ENCODE measurements around the gene SCFD2. TPM values are rescaled to one million over a fixed set of nuclear protein-coding genes. Genes with fewer than 3 reads are reported as not detected.

Gene SCFD2
- total and polyA plus RNA-seq, 9 donors: 9.4 to 14.8 (median 11.3) TPM

DNA sequence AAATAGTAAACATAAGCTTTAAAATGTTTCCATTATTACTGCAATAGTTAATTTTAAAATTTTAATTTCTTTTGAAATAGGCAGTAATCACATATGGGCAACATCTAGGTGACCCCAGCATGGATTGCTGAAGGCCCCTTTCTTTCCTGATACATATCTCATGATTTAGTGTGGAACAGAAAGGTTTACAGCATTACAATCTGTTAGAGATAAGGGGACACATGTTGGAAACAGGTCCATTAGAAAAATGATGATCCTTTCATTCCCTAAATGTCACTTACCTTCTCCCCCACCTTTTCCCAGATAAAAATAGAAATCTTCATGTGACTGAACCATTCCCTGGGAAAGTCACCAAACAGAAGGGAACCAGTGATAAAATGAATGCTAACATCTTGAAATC is 413.3 kb downstream of the SCFD2 start:
- Histone ChIP-seq H3K4me1 (ENCODE audit: control insufficient read depth, insufficient read depth, low read length) (peaks cover 28% of the 10 kb centered on the region), H3K36me3 (ENCODE audit: control insufficient read depth, insufficient read depth, low read length) (no peaks in the 10 kb centered on the region), H3K4me3 (ENCODE audit: low read length) (no peak overlapping the region), H3K27me3 (ENCODE audit: control insufficient read depth, insufficient read depth, low read length) (no peaks in the 10 kb centered on the region), H3K9me3 (replicated peaks; ENCODE audit: control insufficient read depth, low read depth, low read length) (no peaks in the 10 kb centered on the region), H3K27ac (ENCODE audit: low read length) (no peak overlapping the region)
- DNase-seq: no peak

DNA sequence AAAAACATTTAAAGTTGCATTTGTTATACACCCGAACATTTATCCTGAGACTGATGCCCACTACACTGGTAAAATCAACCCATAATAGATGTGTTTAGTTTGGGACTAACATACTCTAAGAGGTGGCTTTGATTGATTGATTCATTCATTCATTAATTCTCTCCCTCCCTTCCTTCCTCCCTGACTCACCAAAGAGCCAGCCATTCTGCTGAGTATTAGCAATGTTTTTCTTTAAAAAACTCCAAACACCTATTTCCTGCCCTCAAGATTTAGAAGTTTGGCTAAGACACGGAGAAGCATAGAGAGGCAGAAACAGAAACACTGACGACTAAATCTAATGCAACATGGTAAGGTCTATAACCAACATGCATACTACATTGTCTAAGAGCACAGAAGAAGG is 414.8 kb downstream of the SCFD2 start:
- no peaks in the 10 kb centered on the region for H3K9me3 ChIP-seq (replicated peaks; ENCODE audit: control insufficient read depth, low read depth, low read length)
- peaks cover 18% of the 10 kb centered on the region for H3K4me1 ChIP-seq (ENCODE audit: control insufficient read depth, insufficient read depth, low read length)
- no peak overlapping the region for H3K4me3 ChIP-seq (ENCODE audit: low read length)
- no CpG with 5 or more reads among the region's 3 CpGs for WGBS (ENCODE audit: insufficient coverage)
- H3K27me3 ChIP-seq (ENCODE audit: control insufficient read depth, insufficient read depth, low read length): no peaks in the 10 kb centered on the region
- no peak for DNase-seq
- H3K36me3 ChIP-seq (ENCODE audit: control insufficient read depth, insufficient read depth, low read length): no peaks in the 10 kb centered on the region
- H3K27ac ChIP-seq (ENCODE audit: low read length): no peak overlapping the region

DNA sequence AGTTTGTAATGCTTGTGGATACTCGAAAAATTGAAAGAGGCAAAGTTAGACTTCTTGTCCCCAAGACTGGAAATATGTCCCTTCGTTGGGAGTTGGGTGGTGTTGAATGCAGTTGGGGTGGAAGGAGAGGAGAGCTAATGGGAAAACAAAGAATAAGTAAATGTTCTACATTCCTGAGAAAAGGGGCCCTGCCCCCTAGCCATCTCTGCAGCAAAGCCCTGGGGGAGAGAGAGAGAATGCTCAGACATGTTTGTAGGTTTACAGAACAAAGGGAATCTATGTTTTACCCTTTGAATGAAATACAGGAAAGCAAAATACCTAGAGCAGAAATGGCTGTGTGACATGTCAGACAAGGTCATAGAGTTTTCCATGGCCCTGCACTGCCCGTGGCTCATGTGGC is 415.6 kb downstream of the SCFD2 start:
- Histone ChIP-seq H3K9me3 (replicated peaks; ENCODE audit: control insufficient read depth, low read depth, low read length) (no peaks in the 10 kb centered on the region), H3K36me3 (ENCODE audit: control insufficient read depth, insufficient read depth, low read length) (no peaks in the 10 kb centered on the region), H3K4me1 (ENCODE audit: control insufficient read depth, insufficient read depth, low read length) (peaks cover 18% of the 10 kb centered on the region), H3K4me3 (ENCODE audit: low read length) (no peak overlapping the region), H3K27me3 (ENCODE audit: control insufficient read depth, insufficient read depth, low read length) (no peaks in the 10 kb centered on the region), H3K27ac (ENCODE audit: low read length) (no peak overlapping the region)
- DNase-seq: no peak
- 69% methylated on average over 2 of the region's 3 CpGs for WGBS (ENCODE audit: insufficient coverage)

DNA sequence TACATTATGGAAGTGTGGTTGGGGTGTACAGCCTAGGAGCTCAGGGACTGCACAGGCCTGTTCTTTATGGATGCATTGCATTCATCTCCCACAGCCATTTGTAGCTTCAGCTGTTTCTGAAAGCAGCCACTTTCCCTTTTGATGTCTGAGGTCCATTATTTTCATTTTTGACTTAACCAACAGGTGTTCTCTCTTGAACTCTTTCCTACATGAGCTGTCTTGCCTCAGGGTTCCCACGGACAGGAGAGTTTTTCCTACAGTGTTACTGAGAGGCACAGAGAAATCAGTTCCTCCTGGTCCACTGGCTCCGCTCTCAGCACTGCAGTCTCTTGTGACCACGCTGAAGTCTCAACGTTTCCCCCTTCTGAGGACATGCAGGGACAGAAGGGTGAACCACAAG is 416.5 kb downstream of the SCFD2 start:
- Histone ChIP-seq H3K36me3 (ENCODE audit: control insufficient read depth, insufficient read depth, low read length) (no peaks in the 10 kb centered on the region), H3K27ac (ENCODE audit: low read length) (no peak overlapping the region), H3K4me1 (ENCODE audit: control insufficient read depth, insufficient read depth, low read length) (peaks cover 18% of the 10 kb centered on the region), H3K27me3 (ENCODE audit: control insufficient read depth, insufficient read depth, low read length) (no peaks in the 10 kb centered on the region), H3K4me3 (ENCODE audit: low read length) (no peak overlapping the region), H3K9me3 (replicated peaks; ENCODE audit: control insufficient read depth, low read depth, low read length) (no peaks in the 10 kb centered on the region)
- no peak for DNase-seq
- whole genome bisulfite sequencing (ENCODE audit: insufficient coverage): 59% methylated on average over 2 of the region's 4 CpGs

DNA sequence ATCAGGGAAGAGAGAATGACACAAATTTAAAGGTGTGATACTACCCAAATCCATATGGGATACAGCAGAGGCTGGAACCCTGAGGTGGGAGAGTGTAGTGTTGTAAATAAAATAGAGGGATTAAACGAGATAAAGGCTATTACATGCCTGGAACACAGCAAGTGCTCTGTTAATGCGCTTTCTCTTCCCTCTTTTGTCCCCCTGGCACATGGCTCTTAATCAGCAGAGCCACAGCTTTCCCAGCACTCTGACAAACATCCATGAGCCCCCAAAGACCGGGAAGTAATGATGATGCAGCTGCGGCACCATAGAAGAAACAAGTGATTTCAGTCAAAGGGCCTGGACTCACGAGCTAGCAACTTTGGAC is 417.8 kb downstream of the SCFD2 start:
- no peak for DNase-seq
- 83% methylated on average over 4 of the region's 5 CpGs for WGBS (ENCODE audit: insufficient coverage)
- Histone ChIP-seq H3K27ac (ENCODE audit: low read length) (no peak overlapping the region), H3K36me3 (ENCODE audit: control insufficient read depth, insufficient read depth, low read length) (no peaks in the 10 kb centered on the region), H3K4me3 (ENCODE audit: low read length) (no peak overlapping the region), H3K4me1 (ENCODE audit: control insufficient read depth, insufficient read depth, low read length) (peaks cover 24% of the 10 kb centered on the region), H3K9me3 (replicated peaks; ENCODE audit: control insufficient read depth, low read depth, low read length) (no peaks in the 10 kb centered on the region), H3K27me3 (ENCODE audit: control insufficient read depth, insufficient read depth, low read length) (no peaks in the 10 kb centered on the region)

DNA sequence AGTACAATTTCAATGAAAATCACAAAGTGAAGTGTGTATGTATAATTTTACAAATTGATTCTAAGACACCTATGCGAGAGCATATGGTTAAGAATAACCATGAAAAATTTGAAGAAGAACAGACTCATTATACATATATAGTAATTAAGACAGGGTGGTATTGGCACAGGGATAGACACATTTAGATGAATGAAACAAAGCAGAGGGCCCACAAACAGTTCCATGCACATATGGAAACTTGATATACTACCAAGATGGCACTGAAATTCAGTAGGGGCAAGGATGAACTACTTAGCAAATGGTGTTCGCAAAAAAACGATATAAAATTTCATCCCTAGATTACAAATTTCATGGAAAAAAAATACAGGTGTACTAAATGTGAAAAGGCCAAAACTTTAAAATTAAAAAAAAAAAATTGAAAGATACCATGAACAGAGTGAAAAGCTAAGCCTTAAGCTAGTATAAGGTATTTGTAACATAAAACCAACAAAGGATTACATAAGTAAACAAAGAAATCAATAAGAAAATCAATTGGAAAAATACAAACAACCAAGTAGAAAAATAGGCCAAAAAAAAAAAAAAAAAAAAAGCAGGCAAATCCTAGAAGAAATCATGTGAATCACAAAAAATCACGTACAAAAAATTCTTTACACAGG is 418.3 kb downstream of the SCFD2 start:
- Histone ChIP-seq H3K27me3 (ENCODE audit: control insufficient read depth, insufficient read depth, low read length) (no peaks in the 10 kb centered on the region), H3K27ac (ENCODE audit: low read length) (peak overlapping the region; percentile 74), H3K4me3 (ENCODE audit: low read length) (no peak overlapping the region), H3K9me3 (replicated peaks; ENCODE audit: control insufficient read depth, low read depth, low read length) (no peaks in the 10 kb centered on the region), H3K4me1 (ENCODE audit: control insufficient read depth, insufficient read depth, low read length) (peaks cover 25% of the 10 kb centered on the region), H3K36me3 (ENCODE audit: control insufficient read depth, insufficient read depth, low read length) (no peaks in the 10 kb centered on the region)
- WGBS (ENCODE audit: insufficient coverage): no CpG with 5 or more reads among the region's 4 CpGs
- no peak for DNase-seq

DNA sequence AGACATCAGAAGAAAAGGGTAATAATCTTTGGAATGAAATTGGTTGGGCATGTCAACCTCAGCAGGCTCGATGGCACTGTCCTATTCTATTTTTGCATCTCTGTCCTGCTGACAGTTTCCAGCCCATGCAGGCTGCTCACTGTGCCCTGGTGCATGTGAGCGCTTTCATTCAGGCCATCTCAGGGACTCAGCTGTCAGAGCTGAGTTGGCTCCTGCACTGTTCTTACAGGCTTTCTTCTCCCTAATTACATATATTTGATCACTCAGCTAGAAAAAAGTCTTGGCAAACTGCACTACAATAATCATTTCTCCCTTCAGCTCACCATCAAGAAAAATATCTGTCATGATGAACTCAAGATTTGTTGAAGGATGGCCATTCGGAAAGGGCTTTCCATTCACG is 419.0 kb downstream of the SCFD2 start:
- 66% methylated on average over 2 of the region's 4 CpGs for WGBS (ENCODE audit: insufficient coverage)
- DNase-seq: peak; percentile 56

DNA sequence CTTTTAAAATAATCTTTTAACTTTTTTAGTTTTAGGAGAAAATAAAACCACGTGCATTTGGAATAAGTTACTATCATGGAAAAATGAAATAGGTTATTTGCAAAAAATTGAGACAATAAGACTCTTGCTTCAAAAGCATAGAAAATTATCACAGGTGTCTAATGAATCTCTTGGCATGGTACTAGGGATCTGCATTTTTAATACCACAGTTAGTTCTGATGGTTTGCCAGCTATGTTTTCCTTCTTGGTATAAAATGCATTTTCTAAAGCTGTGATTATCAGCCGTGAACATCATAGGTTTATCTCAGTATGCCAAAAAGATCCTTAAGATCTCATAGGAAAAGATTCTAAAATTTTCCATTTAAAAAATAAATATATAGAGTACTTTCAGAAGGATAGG is 419.9 kb downstream of the SCFD2 start:
- H3K4me1 ChIP-seq (ENCODE audit: control insufficient read depth, insufficient read depth, low read length): peaks cover 29% of the 10 kb centered on the region
- no CpG with 5 or more reads among the region's 2 CpGs for WGBS (ENCODE audit: insufficient coverage)
- DNase-seq: no peak
- H3K27ac ChIP-seq (ENCODE audit: low read length): no peak overlapping the region
- no peaks in the 10 kb centered on the region for H3K9me3 ChIP-seq (replicated peaks; ENCODE audit: control insufficient read depth, low read depth, low read length)
- H3K36me3 ChIP-seq (ENCODE audit: control insufficient read depth, insufficient read depth, low read length): no peaks in the 10 kb centered on the region
- H3K4me3 ChIP-seq (ENCODE audit: low read length): no peak overlapping the region
- H3K27me3 ChIP-seq (ENCODE audit: control insufficient read depth, insufficient read depth, low read length): no peaks in the 10 kb centered on the region

More for the DNA sequence above, 419.0 kb downstream of the SCFD2 start:
- Histone ChIP-seq H3K9me3 (replicated peaks; ENCODE audit: control insufficient read depth, low read depth, low read length) (no peaks in the 10 kb centered on the region), H3K4me1 (ENCODE audit: control insufficient read depth, insufficient read depth, low read length) (peaks cover 29% of the 10 kb centered on the region), H3K27me3 (ENCODE audit: control insufficient read depth, insufficient read depth, low read length) (no peaks in the 10 kb centered on the region), H3K4me3 (ENCODE audit: low read length) (no peak overlapping the region), H3K36me3 (ENCODE audit: control insufficient read depth, insufficient read depth, low read length) (no peaks in the 10 kb centered on the region), H3K27ac (ENCODE audit: low read length) (peak overlapping the region; percentile 74)

DNA sequence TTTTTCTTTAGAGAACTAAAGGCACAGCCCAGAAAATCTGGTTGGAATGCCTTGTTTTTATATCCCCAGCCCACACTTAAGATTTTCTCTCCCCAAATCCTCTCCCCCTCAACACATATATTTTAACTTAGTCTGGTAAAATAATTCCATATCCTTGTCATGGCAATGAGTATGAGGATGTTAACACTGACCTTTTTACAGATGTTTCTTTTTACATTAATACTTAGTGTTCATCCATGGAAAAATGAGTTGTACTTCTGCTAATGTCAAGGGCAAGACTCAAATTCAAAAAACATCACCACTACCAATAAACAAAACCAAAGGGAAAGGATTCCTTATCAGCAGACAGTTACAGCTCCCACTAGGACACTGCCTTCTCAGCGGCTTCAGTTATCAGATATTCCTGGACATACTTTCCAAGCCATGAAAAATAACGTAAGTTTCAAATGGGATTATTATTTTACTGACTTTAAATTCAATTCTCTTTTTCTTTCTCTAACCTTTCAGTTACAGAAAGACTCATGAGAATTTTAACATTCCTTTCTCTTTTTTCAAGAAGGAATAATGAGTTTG is 420.4 kb downstream of the SCFD2 start:
- no peaks in the 10 kb centered on the region for H3K27me3 ChIP-seq (ENCODE audit: control insufficient read depth, insufficient read depth, low read length)
- H3K36me3 ChIP-seq (ENCODE audit: control insufficient read depth, insufficient read depth, low read length): no peaks in the 10 kb centered on the region
- no peak overlapping the region for H3K4me3 ChIP-seq (ENCODE audit: low read length)
- no CpG with 5 or more reads among the region's 2 CpGs for WGBS (ENCODE audit: insufficient coverage)
- H3K9me3 ChIP-seq (replicated peaks; ENCODE audit: control insufficient read depth, low read depth, low read length): no peaks in the 10 kb centered on the region
- H3K4me1 ChIP-seq (ENCODE audit: control insufficient read depth, insufficient read depth, low read length): peaks cover 31% of the 10 kb centered on the region
- DNase-seq: no peak
- H3K27ac ChIP-seq (ENCODE audit: low read length): no peak overlapping the region

DNA sequence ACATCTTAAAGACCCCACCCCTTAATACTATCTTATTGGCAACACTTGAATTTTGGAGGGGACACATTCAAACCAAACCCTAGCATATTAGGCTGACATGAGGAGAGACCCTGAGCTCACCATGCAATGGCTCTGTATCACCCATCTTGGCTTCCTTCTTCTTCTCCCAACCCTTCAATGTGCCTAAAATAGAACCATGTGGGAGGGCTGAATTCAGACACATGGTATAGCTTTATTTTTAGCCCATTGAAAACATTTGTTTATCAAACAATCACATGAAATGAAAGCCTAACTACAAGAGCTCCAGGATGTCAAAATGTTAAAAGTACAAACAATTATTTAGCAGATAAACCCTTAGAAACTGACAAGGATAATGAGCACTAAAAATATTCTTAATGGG is 422.2 kb downstream of the SCFD2 start:
- no peaks in the 10 kb centered on the region for H3K36me3 ChIP-seq (ENCODE audit: control insufficient read depth, insufficient read depth, low read length)
- no peaks in the 10 kb centered on the region for H3K27me3 ChIP-seq (ENCODE audit: control insufficient read depth, insufficient read depth, low read length)
- peaks cover 31% of the 10 kb centered on the region for H3K4me1 ChIP-seq (ENCODE audit: control insufficient read depth, insufficient read depth, low read length)
- no peak for DNase-seq
- no peaks in the 10 kb centered on the region for H3K9me3 ChIP-seq (replicated peaks; ENCODE audit: control insufficient read depth, low read depth, low read length)
- H3K4me3 ChIP-seq (ENCODE audit: low read length): no peak overlapping the region
- no peak overlapping the region for H3K27ac ChIP-seq (ENCODE audit: low read length)

DNA sequence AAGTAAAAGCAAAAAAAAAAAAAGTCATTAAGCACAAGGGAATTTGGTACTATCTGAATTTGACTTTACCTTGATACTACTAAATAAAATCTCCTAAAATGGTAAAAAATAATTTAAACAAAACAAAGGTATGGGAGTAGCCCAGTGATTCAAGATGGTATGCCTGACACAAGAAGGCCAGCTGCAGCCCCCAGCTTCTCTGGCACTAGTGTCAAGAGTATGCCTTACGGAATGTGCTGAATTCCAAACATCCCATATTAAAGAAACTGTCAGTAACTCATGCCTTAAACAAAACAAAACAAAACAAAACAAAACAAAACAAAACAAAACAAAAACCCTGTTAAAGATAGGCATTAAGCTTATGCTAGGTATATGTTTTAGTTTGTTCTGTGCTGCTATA is 422.9 kb downstream of the SCFD2 start:
- Histone ChIP-seq H3K27me3 (ENCODE audit: control insufficient read depth, insufficient read depth, low read length) (no peaks in the 10 kb centered on the region), H3K9me3 (replicated peaks; ENCODE audit: control insufficient read depth, low read depth, low read length) (no peaks in the 10 kb centered on the region), H3K36me3 (ENCODE audit: control insufficient read depth, insufficient read depth, low read length) (no peaks in the 10 kb centered on the region), H3K4me3 (ENCODE audit: low read length) (no peak overlapping the region), H3K27ac (ENCODE audit: low read length) (no peak overlapping the region), H3K4me1 (ENCODE audit: control insufficient read depth, insufficient read depth, low read length) (peaks cover 27% of the 10 kb centered on the region)
- WGBS (ENCODE audit: insufficient coverage): no CpG with 5 or more reads among the region's 1 CpG
- no peak for DNase-seq

Measured in muscle of leg (tissue), 11 donors.